Stimulated activated CD8-positive, alpha-beta memory T cell treated with anti-CD3 and anti-CD28 coated beads, Interleukin-4, amount 100 ng/mL, for 1 hour (primary cell): Measurements from ENCODE around the gene IDS.

ENCODE experiments used
- DNase-seq, 2 donors: peaks; one replicate each; pipeline ENCODE4 v3.0.0-alpha.2; 2020; ENCODE audit warnings: low read depth in 2 of 2, low spot score in 1 of 2

IDS gene

DNA sequence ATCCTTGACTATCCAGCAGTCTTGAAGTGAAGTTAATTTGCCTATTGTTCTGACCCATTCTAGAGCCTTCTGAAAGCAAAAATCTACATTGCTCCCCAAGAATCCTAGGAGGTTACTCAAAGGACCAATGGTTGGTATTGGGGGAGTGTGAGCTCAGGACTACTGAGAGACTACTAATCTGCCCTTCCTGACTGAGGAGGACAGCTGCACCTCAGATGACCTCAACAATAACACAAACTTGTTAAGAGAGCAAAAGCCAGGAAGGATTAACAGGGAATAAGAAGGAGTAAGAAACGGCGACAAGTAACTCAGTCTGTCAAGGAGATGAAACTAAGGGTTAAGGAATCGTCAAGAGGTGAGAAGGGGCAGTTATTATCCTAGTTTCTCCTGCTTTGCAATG lies 43.4 kb downstream of the IDS start:
- DNase-seq: no peak

DNA sequence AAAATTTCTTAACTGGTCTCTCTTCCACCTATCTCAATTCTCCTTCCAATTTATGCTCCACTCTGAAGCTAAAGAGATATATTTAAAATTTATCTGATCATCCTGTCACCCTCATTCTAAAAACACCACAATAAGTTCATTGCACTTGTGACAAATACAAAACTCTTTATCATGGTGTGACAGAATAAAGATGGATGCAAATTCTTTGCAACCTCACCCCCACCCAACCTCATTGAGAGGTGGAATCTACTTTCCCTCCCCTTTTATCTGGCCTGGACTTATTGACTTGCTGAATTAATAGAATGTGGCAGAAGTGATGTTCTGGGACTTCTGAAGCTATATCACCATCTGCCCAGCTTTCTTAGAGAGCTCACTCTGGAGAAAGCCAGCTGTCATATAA lies 46.5 kb downstream of the IDS start:
- no peak for DNase-seq

DNA sequence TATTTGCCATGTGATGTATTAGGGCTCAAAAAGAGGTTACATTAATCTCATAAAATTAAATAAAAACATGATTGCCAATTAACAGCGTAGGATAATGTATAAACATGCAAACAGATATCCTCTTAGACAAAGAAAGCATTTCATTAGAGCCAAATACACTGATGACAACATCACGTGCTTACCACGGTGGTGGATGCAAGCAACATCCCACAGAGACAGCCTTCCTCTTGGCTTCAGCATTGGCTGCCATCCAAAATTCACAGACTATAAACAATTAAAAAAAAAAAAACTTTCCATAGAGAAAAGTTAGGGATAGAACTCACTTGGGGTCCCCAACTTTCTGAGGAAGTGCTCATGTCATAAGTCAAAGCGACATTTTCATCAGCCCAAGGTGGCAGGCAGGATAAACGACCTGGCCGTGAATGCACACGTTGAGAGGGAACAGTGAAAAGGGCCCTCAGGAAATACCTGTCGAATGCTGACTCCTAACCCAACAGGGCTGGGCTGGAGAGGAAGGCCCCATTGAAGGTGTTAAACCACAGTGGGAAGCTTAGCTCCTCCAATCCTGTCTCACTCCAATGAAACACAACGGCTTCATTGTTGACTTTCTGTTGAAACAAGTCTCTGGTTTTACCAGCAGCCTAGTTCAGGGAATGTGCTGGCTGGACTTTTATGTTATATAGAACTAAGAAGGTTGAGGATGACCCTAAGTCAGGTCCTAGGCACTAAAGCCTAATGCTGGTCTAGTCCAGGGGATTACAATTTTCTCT lies 48.4 kb downstream of the IDS start:
- no peak for DNase-seq

DNA sequence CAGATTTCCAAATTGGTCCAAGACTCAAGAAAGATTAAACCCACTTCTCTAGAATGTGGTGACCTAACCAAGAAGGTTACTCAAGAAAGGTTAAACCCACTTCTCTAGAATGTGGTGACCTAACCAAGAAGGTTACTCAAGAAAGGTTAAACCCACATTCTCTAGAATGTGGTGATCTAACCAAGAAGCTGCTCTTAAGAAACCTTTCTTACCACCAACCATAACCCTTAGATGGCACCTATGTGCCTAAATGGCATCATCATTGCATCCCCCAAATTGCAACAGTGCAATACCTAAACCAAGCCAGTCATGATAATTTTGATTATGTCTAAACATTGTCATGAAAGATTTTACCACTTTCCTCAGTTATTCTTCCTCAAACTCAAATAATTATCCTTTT lies 49.2 kb downstream of the IDS start:
- DNase-seq: no peak

DNA sequence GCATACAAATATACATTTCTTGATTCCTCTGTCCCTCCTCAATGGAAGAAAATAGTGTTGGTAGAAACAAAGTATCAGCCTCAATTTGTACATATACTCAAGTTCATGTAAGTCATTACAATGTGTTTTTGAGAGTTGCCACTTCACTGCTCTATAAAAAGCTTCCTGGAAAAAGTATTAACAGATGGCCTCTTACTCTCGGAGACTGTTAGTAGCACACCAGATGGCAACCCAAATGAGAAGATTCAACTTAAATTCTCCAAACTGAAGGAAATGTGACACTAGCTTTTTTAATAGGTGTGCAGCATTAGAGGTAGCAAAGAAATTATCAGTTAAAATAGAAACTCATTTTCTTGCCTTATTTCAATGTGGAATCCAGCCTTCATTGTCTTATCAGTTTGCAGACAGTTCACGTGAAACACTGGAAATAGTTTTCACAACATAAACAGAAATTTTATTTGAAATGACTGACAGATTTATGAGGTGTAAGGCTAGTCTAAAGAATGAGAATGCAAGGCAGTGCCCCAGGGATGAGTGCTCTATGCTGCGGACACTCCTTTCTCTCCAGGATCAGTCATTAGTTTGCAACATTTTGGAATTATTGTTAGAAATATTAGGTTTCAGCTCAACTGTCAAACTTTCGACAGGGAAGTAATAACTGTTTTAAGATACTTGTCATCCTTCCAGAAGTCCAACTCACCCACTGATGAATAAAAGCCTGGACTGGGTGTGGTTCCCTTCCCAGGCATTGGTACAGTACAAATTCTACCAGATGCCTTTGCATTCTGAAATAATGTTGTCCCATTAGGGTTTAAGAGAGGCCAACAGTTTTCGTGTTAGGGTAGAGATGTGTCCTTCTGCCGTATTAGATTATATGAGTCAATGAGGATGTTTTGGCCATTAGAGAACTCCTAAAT lies 50.9 kb downstream of the IDS start:
- no peak for DNase-seq

DNA sequence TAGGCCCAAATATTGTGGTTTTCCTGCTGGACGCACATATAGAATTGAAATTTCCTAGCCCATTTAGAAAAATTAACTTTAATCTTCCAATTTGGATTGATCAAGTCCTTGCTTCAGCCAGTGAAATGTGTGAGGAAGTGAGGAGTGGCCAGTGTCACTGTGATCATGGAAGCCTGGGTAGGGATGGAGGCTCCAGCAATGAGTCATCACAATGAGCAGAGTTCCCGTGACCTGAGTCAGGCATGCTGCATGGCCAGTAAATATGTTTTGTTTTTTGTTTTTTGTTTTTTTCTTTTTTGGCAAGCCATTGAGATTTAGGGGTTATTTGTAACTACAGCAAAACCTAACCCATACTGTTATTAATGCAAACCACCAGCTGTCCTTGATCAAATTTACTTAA lies 52.1 kb downstream of the IDS start:
- no peak for DNase-seq

DNA sequence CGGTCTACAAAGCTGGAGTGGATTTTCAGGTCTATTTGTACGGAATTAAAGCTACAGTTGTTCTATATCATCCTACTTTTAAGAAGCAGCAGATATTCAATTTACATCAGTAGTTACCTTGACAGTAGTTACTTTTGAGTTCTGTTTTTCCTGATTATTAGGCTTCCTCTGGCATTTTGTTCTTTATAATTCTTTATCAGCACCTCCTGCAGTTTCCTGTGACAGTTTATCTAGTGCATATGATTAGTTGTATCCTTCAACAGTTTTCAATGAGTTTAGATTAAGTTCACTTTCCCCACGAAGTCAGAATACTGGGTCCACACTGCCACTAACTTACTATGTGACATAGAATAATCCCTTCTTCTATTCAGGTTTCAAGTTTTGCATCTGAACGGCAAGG lies 71.7 kb downstream of the IDS start:
- DNase-seq: no peak

DNA sequence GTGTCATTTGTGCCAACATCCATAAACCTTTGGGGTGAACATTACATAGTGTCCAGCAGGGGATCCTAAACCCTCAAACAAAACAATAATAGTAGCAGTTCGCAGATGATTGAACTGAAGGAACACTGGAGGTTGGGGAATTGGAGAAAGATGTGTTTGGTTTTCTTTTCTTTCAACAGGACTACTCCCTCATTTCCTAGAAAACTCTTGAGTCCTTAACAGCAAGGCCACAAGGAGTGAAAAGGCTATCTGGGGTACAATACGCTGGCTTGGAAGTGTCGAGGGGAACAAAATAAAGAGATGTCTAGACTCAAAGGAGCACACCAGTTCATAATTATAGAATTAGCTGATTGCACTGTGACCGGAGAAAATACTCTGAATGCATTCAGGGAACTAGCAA lies 72.1 kb downstream of the IDS start:
- DNase-seq: no peak
